ENCODE data around the gene HM13.

DNA sequence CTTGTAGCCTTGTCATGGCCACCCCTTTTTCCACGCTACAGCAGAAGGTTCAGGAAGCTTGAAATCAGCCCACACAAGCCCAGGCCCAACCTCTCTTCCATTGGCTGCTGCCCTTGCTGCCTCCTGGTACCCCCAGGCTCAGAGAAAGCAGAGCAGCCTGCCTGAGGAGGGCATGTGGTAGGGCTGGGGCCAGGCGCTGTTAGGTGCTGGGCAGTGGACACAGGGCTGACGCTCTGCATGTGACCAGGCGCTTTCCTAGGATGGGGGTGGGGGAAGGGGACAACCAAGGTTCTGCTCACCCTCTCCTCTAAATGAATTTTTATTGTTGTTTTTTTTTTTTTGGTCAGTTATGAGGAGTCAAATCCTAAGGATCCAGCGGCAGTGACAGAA is 54.5 kb downstream of the HM13 start:
- no peak; the same call in 1 of the 2 replicates for TF ChIP-seq POLR2A (conservative IDR thresholded peaks at IDR 0.05)
- no peak for TF ChIP-seq SPI1 (IDR thresholded peaks at IDR 0.05; ENCODE audit: borderline replicate concordance, low read depth, low read length)
- no peak for TF ChIP-seq CBX2 (IDR thresholded peaks at IDR 0.05; ENCODE audit: insufficient read depth, low read length, poor library complexity, severe bottlenecking)
